ENCODE measurements around the gene MLPH. TPM values are rescaled to one million over a fixed set of nuclear protein-coding genes. Genes with fewer than 3 reads are reported as not detected.

MLPH gene
- polyA plus RNA-seq, 1 experiment, result 15.6 TPM

- ChIA-PET CTCF (interaction anchor here (1.3 to 1.4 kb wide), 2 partner anchors 53 to 398 kb away, joined by 3 read pairs; no protein-coding TSS in a partner anchor), POLR2A (no interaction called here)
- Histone ChIP-seq H3K9me3 (ENCODE audit: control insufficient read depth, insufficient read depth, low read length) (no peaks in the 10 kb centered on the region), H3K27ac (ENCODE audit: low read depth, low read length) (no peak overlapping the region), H3K4me3 (ENCODE audit: low read depth, low read length) (no peak overlapping the region), H3K27me3 (ENCODE audit: control insufficient read depth, insufficient read depth, low read length) (no peaks in the 10 kb centered on the region)
- no peak for DNase-seq (ENCODE audit: low read depth, low spot score)
- TF ChIP-seq, protein P1, sequence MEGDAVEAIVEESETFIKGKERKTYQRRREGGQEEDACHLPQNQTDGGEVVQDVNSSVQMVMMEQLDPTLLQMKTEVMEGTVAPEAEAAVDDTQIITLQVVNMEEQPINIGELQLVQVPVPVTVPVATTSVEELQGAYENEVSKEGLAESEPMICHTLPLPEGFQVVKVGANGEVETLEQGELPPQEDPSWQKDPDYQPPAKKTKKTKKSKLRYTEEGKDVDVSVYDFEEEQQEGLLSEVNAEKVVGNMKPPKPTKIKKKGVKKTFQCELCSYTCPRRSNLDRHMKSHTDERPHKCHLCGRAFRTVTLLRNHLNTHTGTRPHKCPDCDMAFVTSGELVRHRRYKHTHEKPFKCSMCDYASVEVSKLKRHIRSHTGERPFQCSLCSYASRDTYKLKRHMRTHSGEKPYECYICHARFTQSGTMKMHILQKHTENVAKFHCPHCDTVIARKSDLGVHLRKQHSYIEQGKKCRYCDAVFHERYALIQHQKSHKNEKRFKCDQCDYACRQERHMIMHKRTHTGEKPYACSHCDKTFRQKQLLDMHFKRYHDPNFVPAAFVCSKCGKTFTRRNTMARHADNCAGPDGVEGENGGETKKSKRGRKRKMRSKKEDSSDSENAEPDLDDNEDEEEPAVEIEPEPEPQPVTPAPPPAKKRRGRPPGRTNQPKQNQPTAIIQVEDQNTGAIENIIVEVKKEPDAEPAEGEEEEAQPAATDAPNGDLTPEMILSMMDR (IDR thresholded peaks at IDR 0.05; ENCODE audit: low read depth, low read length), result no peak
These were observed 32.6 kb downstream of the MLPH start for GRCh38 chr2:237519506-237520245.

GRCh38 chr2:237520290-237520689 lies 33.2 kb downstream of the MLPH start:
- no peaks in the 10 kb centered on the region for H3K9me3 ChIP-seq (ENCODE audit: control insufficient read depth, insufficient read depth, low read length)
- H3K27me3 ChIP-seq (ENCODE audit: control insufficient read depth, insufficient read depth, low read length), result no peaks in the 10 kb centered on the region
- POLR2A ChIA-PET, result no interaction called here
- CTCF ChIA-PET, result interaction anchor here (1.3 to 1.7 kb wide), 3 partner anchors 8 to 399 kb away, joined by 3 to 13 read pairs (median 3); no protein-coding TSS in a partner anchor
- no peak overlapping the region for H3K4me3 ChIP-seq (ENCODE audit: low read depth, low read length)
- no peak for DNase-seq (ENCODE audit: low read depth, low spot score)
- TF ChIP-seq, protein P1 (IDR thresholded peaks at IDR 0.05; ENCODE audit: low read depth, low read length), result no peak
- no peak overlapping the region for H3K27ac ChIP-seq (ENCODE audit: low read depth, low read length)

DNA sequence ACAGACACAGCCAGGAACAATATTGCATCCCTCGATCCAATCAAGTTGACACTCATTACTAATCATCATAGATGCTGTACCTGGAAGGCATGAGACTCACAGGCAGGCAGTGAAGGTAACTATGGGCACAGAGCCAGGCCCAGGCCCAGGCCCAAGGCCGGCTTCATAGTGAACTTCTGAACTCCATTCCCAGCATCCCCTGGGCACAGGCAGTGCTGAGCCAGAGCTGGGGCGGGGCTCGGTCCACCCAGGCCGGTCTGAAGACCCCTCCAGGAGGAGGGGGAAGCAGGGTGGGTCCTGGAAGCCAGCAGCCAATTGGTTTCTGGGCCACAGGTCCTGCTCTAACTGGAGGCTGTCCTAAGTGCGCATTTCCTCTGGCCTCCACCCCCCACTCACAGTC lies 37.6 kb downstream of the MLPH start:
- DNase-seq (ENCODE audit: low read depth, low spot score), result no peak
- Histone ChIP-seq H3K27me3 (ENCODE audit: control insufficient read depth, insufficient read depth, low read length) (no peaks in the 10 kb centered on the region), H3K27ac (ENCODE audit: low read depth, low read length) (no peak overlapping the region), H3K9me3 (ENCODE audit: control insufficient read depth, insufficient read depth, low read length) (no peaks in the 10 kb centered on the region), H3K4me3 (ENCODE audit: low read depth, low read length) (no peak overlapping the region)
- TF ChIP-seq, protein P1 (IDR thresholded peaks at IDR 0.05; ENCODE audit: low read depth, low read length), result no peak
- CTCF ChIA-PET, result no interaction called here
- POLR2A ChIA-PET, result no interaction called here

DNA sequence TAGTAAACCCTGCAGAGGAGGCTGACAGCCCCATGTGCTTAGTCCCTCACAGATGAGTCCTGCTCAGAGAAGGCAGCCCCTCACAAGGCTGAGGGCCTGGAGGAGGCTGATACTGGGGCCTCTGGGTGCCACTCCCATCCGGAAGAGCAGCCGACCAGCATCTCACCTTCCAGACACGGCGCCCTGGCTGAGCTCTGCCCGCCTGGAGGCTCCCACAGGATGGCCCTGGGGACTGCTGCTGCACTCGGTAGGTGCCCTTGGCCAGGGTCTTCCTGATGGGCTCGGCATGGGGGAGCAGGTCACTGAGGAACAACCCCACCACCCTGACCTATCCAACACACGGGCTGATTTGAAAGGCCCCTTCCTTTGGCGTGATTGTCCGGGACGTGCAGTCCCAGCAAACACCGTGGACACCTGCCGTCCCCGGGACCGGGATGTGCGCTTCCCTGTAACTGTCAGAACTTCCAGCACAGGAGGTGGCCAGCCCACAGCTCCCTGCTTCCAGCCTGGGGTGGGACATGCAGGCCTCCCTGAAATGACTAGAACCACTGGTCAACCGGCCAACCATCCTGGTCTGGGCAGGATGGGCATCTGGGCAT lies 38.6 kb downstream of the MLPH start:
- Histone ChIP-seq H3K27me3 (ENCODE audit: control insufficient read depth, insufficient read depth, low read length) (no peaks in the 10 kb centered on the region), H3K27ac (ENCODE audit: low read depth, low read length) (no peak overlapping the region), H3K4me3 (ENCODE audit: low read depth, low read length) (no peak overlapping the region), H3K9me3 (ENCODE audit: control insufficient read depth, insufficient read depth, low read length) (no peaks in the 10 kb centered on the region)
- TF ChIP-seq, protein P1 (IDR thresholded peaks at IDR 0.05; ENCODE audit: low read depth, low read length), result no peak
- CTCF ChIA-PET, result interaction anchor here (0.8 to 1.1 kb wide), 2 partner anchors 13 to 37 kb away, joined by 4 to 7 read pairs; no protein-coding TSS in a partner anchor
- POLR2A ChIA-PET, result no interaction called here
- no peak for DNase-seq (ENCODE audit: low read depth, low spot score)

GRCh38 chr2:237527233-237527632 lies 40.2 kb downstream of the MLPH start:
- POLR2A ChIA-PET, result no interaction called here
- Histone ChIP-seq H3K27me3 (ENCODE audit: control insufficient read depth, insufficient read depth, low read length) (no peaks in the 10 kb centered on the region), H3K9me3 (ENCODE audit: control insufficient read depth, insufficient read depth, low read length) (no peaks in the 10 kb centered on the region; the same call in 1 of the 2 replicates), H3K4me3 (ENCODE audit: low read depth, low read length) (no peak overlapping the region), H3K27ac (ENCODE audit: low read depth, low read length) (no peak overlapping the region)
- no peak for DNase-seq (ENCODE audit: low read depth, low spot score)
- TF ChIP-seq, protein P1 (IDR thresholded peaks at IDR 0.05; ENCODE audit: low read depth, low read length), result no peak
- CTCF ChIA-PET, result no interaction called here

Measured in AG04450 (cell line).